GM19043 (cell line): ENCODE data around the gene SPP2.

Source experiments
- ATAC-seq: cut with Tn5 transposase; IDR thresholded peaks from one replicate; pipeline ENCODE4 v1.9.1; 2021; ENCODE audit warnings: low read depth; ENCODE audit not compliant: unreplicated experiment

SPP2 gene, protein sequence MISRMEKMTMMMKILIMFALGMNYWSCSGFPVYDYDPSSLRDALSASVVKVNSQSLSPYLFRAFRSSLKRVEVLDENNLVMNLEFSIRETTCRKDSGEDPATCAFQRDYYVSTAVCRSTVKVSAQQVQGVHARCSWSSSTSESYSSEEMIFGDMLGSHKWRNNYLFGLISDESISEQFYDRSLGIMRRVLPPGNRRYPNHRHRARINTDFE

DNA sequence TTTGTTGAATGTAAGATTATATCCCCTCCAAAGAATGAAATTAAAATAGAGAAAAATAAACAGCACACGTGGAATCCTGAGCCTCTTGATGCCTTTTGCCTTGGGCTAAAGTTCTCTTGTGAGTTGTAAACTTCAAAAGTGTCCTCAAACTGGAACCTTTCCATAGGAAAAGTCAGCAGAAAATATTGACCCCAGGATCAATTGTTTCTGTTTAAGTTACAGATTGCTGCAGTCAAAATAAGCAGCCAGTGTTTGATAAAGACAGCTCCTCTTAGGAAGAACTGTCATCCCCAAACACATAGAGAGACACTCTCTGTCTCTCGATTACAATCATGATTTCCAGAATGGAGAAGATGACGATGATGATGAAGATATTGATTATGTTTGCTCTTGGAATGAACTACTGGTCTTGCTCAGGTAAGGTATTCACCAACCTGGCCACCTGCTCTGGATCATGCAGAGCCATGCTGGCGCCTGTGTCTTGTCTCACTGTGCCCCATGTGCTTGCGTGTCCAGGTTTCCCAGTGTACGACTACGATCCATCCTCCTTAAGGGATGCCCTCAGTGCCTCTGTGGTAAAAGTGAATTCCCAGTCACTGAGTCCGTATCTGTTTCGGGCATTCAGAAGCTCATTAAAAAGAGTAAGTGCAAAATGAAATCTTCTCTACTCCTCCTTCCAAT is at the start of gene SPP2:
Gene SPP2 (plus strand): TSS at position 248 of the 681 bp plus-strand sequence. CDS start 85 bp downstream, at position 333.
- ATAC-seq = no peak

- no peak for ATAC-seq
Measured at GRCh38 chr2:234001380-234002160, 48.9 kb upstream of the SPP2 start.

- no peak for ATAC-seq
Measured at GRCh38 chr2:234002281-234002680, 48.2 kb upstream of the SPP2 start.

DNA sequence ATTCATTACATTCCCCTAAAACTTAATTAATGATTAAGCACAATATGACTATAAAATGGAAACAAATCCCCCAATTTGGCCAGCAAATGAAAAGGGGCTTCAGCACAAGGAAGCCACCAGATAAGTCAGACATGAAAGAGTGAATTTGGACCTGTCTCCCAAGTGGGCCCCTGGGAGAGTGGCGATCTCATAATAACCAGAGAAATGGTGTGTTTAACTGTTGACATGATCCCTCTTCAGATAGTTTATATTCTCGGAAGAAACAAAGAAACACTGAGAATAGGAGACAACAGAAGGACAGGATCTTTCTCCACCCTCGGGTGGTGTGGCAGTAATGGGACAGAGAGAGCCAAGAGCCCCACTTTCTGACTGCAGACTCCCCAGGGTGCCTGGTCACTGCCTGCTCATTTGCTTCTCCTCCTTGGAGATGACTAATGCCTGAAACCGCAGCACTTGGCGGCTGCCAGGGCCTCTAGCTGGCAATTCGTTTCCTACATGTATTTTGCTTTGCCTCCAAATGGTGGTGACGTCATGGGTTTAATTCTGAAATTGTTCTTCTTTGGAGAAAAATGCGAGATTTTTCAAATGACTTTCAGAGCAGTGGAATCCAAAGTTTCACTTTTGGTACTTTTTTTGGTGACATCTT is 46.4 kb upstream of the SPP2 start:
- ATAC-seq = no peak

DNA sequence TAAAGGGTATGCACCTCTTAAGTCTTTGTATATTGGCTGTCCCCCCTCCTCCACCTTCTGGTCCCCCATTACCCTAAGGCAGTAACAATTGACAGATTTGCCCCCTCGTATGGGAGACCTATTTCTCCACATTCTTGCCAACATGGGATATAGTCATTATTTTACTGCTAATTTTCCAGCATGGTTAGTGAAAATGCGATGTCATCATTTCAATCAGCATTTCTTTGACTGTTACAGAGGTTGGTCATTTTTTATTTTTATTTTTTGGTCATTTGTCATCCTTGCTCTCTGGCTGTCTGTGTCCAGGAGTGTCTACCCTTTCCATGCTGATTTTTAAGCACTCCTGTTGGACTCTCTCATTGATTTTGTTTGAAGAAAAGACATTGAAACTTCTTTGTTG is 45.4 kb upstream of the SPP2 start:
- ATAC-seq = no peak

GRCh38 chr2:234006501-234006900 is 44.0 kb upstream of the SPP2 start:
- no peak for ATAC-seq

GRCh38 chr2:234014427-234014826 is 36.1 kb upstream of the SPP2 start:
- no peak for ATAC-seq

GRCh38 chr2:234015861-234016260 is 34.6 kb upstream of the SPP2 start:
- ATAC-seq = no peak

DNA sequence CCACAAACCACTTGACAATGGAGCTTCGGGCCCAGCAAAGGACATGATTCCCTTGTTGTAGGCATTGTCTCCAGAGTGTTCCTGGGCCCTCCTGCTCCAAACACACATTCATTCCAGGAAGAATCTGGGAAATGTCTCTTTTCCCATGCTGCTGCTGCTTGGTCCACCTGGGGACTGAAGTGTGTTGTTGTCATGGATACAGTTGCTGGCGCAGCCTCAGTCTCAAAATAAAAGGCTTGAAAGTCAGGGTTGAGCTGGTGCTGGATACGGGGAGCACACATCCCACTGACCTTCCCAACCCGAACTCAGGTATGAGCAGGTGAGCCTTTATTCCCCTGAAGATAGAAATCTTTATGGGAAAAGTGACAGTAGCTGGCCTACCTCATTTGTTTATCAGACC is 30.6 kb upstream of the SPP2 start:
- ATAC-seq = no peak

GRCh38 chr2:234020332-234020731 is 30.2 kb upstream of the SPP2 start:
- no peak for ATAC-seq

GRCh38 chr2:234022424-234022823 is 28.1 kb upstream of the SPP2 start:
- ATAC-seq = no peak

- no peak for ATAC-seq
Measured at GRCh38 chr2:234024304-234024703, 26.2 kb upstream of the SPP2 start.

DNA sequence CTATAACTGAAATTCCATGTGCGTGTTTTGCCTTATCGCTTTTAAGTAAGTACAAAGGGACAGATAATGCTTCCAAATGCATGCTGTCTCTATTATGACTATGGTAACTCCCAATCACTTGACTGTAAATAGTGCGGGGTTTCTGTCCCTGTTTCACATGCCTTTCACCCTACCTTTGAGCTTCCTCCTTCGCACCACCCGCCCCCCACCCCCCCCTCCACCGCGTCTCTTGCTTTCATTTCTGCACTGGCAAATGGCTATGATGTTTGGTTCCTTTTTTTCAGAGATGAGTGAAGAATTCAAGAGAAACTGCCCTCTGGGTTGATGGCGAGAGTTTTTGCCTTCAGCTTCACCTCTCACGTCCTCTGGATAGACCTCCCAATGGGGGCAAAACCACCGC is 25.0 kb upstream of the SPP2 start:
- ATAC-seq = no peak

DNA sequence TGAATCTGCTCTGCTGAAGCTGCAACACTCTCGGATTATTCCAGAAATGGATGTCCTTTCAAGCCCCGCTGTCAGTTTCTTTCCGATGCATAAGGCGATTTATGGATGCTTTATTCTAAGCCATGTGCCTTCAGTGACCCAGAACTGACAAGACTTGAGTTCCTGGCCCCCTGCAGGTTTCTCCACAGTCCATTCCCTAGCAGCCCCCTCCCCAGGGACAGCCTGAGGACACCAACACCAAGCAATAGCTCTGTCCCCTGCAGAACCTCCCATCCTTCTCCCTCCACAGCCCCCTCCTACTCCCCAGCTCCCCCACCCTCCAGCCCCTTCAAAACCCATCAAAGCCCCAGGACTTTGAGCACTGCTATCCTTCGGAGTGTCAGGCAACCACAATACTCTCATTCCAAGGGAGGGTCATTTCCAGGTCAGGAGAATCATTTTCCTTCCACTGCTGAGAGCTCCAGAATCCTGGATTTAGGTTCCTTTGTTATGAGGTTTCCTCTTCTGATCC is 24.6 kb upstream of the SPP2 start:
- no peak for ATAC-seq

DNA sequence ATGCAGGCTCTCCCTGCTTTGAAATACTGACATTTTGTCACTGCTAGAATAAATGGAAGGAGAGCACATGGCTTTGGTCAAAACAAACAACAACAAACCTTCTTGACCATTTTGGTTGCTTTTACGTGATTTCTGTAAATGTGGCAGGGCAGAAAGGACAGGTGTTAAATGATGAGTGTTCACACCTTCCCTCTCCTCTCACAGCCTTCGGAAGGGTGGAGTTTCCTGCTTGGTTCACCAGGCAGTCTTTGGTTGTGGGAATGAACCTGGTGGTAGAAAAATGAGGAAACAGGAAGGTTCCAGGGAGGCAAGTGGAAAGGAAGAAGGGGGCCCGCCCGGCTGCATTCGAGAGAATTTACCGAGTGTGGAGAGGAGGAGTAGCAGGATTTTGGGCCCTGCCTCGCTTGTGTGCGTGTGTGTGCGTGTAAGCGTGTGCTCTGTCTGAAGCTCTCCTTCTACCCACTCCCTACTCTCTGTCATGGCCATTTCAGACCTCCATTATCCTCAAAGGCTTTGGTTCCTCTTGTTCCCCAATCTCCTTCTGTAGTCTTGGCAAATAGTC is 23.7 kb upstream of the SPP2 start:
- ATAC-seq = no peak

GRCh38 chr2:234027641-234028040 is 22.9 kb upstream of the SPP2 start:
- ATAC-seq = no peak

- no peak for ATAC-seq
Measured at GRCh38 chr2:234029150-234029733, 21.3 kb upstream of the SPP2 start.

GRCh38 chr2:234031207-234031606 is 19.3 kb upstream of the SPP2 start:
- no peak for ATAC-seq

GRCh38 chr2:234032279-234032856 is 18.1 kb upstream of the SPP2 start:
- no peak for ATAC-seq

DNA sequence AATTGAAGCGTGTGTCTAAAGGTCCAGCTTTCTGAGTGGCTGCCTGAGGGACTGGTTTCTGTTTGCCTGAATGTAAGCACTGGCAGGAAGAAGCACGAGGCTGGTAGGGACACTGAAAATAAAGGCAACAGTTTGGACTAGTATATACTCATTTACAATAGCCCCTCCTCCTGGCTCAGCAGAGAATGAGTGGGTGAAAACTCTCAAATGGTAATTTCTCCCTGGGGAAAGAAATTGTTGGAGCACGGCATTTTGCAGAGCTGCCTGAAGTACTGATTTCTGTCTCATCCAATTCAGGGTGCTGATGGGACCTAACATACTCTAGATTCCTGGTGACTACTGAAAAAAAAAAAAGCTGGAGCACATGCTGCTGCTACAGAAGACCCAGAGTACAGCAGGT is 17.3 kb upstream of the SPP2 start:
- no peak for ATAC-seq
